NB4 (cell line): Measurements from ENCODE around the gene GAPT.

ENCODE experiments used
- DNase-seq: peaks from one replicate; pipeline ENCODE4 v3.0.0; 2010; ENCODE audit warnings: low read depth
- H3K4me3 ChIP-seq: one replicate; pipeline ENCODE4 v1.5.1; 2011; ENCODE audit warnings: mild to moderate bottlenecking, low read depth, low read length, moderate library complexity
- MYC ChIP-seq: IDR thresholded peaks from 2 replicates; pipeline ENCODE4 v1.6.1; 2011; ENCODE audit warnings: low read depth, low read length
- POLR2A ChIP-seq: IDR thresholded peaks from 2 replicates; pipeline ENCODE4 v1.6.1; 2011; ENCODE audit warnings: mild to moderate bottlenecking; ENCODE audit not compliant: insufficient read length; ENCODE audit errors: extremely low read depth
- TF ChIP-seq, protein P1 (sequence below): IDR thresholded peaks from 2 replicates; pipeline ENCODE4 v1.6.1; 2011; ENCODE audit warnings: low read depth, low read length
- TF ChIP-seq, protein P2 (sequence below): IDR thresholded peaks from one replicate; pipeline ENCODE4 v1.5.1; 2012; ENCODE audit warnings: low read depth, low read length

Gene GAPT

DNA sequence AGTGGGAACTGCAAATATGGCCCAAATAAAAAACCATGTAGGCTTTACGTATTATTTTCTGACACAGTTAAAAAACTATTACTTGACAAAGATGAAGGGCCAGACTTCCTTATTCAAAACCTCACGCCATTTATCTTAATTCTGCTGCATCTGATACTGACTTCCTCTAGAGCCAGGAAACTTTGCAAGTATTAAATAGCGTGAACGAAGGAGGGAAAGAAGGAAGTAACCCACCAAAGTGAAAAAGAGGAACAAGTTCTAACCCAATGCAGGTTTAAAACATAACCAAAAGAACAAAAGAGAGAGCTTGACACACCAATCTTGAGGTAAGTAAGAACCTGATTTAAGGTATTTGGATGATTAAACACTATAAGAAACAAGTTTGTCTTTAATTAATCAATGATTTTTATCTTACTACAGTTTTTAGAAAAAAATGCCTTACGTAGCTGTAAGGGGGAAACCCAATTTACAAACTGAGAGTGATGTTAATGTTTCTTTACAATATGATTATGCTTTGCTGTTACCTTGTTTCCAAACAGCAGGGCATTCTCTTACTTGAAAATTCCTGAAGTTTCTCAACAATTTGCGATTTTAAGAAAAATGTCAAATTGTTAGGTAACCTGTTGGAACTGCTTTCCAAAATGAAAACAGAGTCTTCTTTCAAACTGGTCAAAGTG, at the start of gene GAPT:
Gene GAPT (plus strand): TSS at position 220 of the 677 bp plus-strand sequence. CDS start 3,102 bp downstream, outside the sequence.
- peak within 1 kb of the TSS; percentile 89 for H3K4me3 ChIP-seq
- DNase-seq, result peak; percentile 84
- peak; percentile 19 for TF ChIP-seq POLR2A
- TF ChIP-seq, protein P1, sequence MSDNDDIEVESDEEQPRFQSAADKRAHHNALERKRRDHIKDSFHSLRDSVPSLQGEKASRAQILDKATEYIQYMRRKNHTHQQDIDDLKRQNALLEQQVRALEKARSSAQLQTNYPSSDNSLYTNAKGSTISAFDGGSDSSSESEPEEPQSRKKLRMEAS, result no peak

DNA sequence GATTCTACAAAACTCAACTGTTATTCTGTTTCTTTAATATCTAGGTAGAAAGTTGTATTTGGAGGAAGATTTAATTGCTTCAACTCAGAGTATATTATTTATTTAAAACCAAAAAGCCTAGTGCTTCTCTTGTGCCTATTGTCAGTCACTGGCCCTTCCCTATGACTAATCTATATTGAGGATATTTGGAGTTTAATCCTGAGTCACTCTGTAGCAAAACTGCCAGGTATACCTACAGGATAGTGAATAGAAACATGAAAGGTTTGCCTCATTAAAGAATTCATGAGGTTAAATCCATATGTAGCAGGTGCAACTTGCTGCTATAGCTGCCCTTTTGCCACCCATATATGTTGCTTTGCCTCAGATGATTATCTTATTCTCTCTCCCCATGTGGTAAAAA, 46.4 kb upstream of the GAPT start:
- TF ChIP-seq POLR2A (no peak), MYC (no peak)
- TF ChIP-seq, protein P1, result no peak
- TF ChIP-seq, protein P2, sequence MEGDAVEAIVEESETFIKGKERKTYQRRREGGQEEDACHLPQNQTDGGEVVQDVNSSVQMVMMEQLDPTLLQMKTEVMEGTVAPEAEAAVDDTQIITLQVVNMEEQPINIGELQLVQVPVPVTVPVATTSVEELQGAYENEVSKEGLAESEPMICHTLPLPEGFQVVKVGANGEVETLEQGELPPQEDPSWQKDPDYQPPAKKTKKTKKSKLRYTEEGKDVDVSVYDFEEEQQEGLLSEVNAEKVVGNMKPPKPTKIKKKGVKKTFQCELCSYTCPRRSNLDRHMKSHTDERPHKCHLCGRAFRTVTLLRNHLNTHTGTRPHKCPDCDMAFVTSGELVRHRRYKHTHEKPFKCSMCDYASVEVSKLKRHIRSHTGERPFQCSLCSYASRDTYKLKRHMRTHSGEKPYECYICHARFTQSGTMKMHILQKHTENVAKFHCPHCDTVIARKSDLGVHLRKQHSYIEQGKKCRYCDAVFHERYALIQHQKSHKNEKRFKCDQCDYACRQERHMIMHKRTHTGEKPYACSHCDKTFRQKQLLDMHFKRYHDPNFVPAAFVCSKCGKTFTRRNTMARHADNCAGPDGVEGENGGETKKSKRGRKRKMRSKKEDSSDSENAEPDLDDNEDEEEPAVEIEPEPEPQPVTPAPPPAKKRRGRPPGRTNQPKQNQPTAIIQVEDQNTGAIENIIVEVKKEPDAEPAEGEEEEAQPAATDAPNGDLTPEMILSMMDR, result no peak
- H3K4me3 ChIP-seq, result no peak overlapping the region
- DNase-seq, result no peak

DNA sequence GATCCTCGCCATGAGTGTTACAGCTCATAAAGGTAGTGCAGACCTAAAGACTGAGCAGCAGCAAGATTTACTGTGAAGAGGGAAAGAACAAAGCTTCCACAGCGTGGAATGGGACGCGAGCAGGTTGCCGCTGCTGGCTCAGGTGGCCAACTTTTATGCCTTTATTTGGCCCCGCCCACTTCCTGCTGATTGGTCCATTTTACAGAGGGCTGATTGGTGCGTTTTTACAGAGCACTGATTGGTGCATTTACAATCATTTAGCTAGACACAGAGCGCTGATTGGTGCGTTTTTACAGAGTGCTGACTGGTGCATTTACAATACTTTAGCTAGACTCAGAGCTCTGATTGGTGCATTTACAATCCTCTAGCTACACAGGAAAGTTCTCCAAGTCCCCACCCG, 45.2 kb upstream of the GAPT start:
- no peak for DNase-seq
- no peak for TF ChIP-seq POLR2A
- TF ChIP-seq, protein P1, result no peak
- TF ChIP-seq, protein P2, result no peak
- no peak for TF ChIP-seq MYC
- H3K4me3 ChIP-seq, result no peak overlapping the region

DNA sequence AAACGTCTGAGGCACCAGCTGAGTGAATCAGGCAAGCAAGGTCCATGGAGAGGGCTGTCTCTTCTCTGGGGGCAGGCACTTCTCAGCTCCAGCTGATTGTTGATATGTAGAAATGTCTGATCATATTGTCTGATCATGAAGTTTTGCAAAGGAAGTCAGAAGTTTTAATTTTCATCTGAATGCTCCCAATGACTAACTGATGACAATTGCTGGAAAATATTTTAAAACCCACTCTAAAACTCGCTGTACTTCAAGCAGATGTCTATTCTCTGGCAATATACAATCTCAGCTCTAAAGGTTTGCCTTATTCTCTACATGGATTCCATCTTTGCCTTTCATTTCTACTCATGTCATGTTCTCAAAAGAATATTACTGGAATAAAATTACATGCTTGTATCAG, 44.0 kb upstream of the GAPT start:
- H3K4me3 ChIP-seq, result no peak overlapping the region

DNA sequence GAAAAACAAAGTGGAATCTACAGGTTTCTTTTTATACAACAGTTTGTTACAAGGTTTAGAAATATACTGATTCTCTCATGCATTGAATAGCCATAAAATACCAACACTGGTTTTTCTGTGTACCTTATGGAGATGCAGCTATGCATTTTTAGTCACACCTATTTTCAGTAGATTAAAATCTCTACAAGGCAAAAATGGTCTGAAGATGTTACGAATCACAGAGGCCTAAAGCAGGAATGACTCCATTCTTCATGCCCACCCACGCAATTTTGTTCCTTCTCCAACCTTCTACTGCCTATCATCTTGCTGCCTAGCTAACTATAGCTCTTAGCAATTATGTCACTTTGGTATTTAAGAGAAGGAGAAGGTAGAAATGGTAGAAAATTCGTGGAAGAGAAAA, 41.2 kb upstream of the GAPT start:
- no peak overlapping the region for H3K4me3 ChIP-seq
- DNase-seq, result no peak
- TF ChIP-seq, protein P2, result no peak
- no peak for TF ChIP-seq MYC
- TF ChIP-seq POLR2A, result no peak
- TF ChIP-seq, protein P1, result no peak

More for the DNA sequence above, 44.0 kb upstream of the GAPT start:
- DNase-seq, result no peak
- TF ChIP-seq, protein P1, result no peak
- TF ChIP-seq, protein P2, result no peak
- TF ChIP-seq POLR2A (no peak), MYC (no peak)

DNA sequence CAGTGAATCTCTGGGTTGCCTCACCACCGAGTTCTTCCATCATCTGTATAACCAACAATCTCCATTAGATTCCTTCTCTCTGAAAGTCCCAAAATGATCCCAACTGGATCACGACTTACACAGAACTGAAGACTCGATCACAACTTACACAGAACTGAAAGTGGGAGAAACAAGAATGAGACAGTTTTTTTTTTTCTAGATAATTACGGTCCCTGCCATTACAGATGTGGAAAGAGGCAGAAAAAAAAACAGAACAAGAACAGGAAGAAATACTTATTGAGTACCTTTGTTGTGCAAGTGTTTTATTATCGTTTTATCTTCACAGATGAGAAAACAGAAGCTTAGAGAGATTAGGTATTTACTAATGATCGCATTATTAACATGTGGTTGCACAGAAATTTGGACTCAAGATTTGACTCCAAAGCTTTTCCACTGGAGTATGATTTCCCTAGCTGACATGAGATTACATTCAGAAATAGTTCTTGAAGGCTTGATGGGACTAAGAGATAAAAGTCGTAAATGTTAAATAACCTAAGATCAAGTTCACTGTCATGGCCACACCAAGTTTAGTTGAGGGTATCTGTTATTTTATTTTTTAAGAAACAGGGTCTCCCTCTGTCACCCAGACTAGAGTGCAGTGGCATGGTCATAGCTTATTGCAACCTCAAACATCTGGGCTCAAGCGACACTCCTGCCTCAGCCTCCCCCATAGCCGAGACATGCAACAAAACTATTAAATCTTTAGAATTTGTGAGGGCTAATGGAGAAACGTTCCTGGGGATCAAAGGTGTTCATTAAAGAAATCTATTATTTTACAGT, 40.2 kb upstream of the GAPT start:
- no peak overlapping the region for H3K4me3 ChIP-seq
- DNase-seq, result no peak
- TF ChIP-seq, protein P1, result no peak
- TF ChIP-seq MYC (no peak), POLR2A (no peak)
